Measurements from ENCODE around the gene ATP6V1C2. TPM values are rescaled to one million over a fixed set of nuclear protein-coding genes. Genes with fewer than 3 reads are reported as not detected.

Gene ATP6V1C2
- total RNA-seq, 1 experiment from 2014 or later = not detected

GRCh38 chr2:10733566-10733925, 12.1 kb downstream of the ATP6V1C2 start:
- H3K4me3 ChIP-seq = no peak overlapping the region
- peaks cover 8% of the 10 kb centered on the region for H3K4me1 ChIP-seq (replicated peaks; ENCODE audit: insufficient read depth)
- TF ChIP-seq CTCF (conservative IDR thresholded peaks at IDR 0.05) (no peak), EZH2 (IDR thresholded peaks at IDR 0.05; ENCODE audit: low read depth) (no peak)
- H3K79me2 ChIP-seq (ENCODE audit: low read depth) = no peaks in the 10 kb centered on the region
- ChIA-PET POLR2A (ENCODE audit: unreplicated experiment) (interaction anchor here (0.6 kb wide), 1 partner anchor 22 kb away, joined by 5 read pairs; no protein-coding TSS in a partner anchor), CTCF (no interaction called here)
- H3K4me2 ChIP-seq = no peak overlapping the region
- BruUV-seq (replicated peaks) = no TSS peak
- no peaks in the 10 kb centered on the region for H3K36me3 ChIP-seq (ENCODE audit: low read depth)
- no peak for DNase-seq
- H3K9me2 ChIP-seq (ENCODE audit: insufficient read depth) = no peaks in the 10 kb centered on the region
- no peaks in the 10 kb centered on the region for H4K20me1 ChIP-seq (ENCODE audit: insufficient read depth)
- no peaks in the 10 kb centered on the region for H3K27me3 ChIP-seq (ENCODE audit: insufficient read depth, low read depth)
- no peak overlapping the region for H2AFZ ChIP-seq
- intact Hi-C loops (cut with micrococcal nuclease; ENCODE audit: unreplicated experiment) = no loop called here
- peaks cover 5% of the 10 kb centered on the region; the same call in 1 of the 2 replicates for H3F3A ChIP-seq (ENCODE audit: insufficient read depth, low read depth)
- no peaks in the 10 kb centered on the region for H3K9me3 ChIP-seq (ENCODE audit: insufficient read depth, low read depth)
- no peak overlapping the region for H3K27ac ChIP-seq

GRCh38 chr2:10733980-10734379, 12.6 kb downstream of the ATP6V1C2 start:
- H3K79me2 ChIP-seq (ENCODE audit: low read depth) = no peaks in the 10 kb centered on the region
- no peak for DNase-seq
- H3K4me1 ChIP-seq (replicated peaks; ENCODE audit: insufficient read depth) = peaks cover 9% of the 10 kb centered on the region
- H3K27me3 ChIP-seq (ENCODE audit: insufficient read depth, low read depth) = no peaks in the 10 kb centered on the region
- peaks cover 5% of the 10 kb centered on the region; the same call in 1 of the 2 replicates for H3F3A ChIP-seq (ENCODE audit: insufficient read depth, low read depth)
- no peaks in the 10 kb centered on the region for H4K20me1 ChIP-seq (ENCODE audit: insufficient read depth)
- ChIA-PET POLR2A (ENCODE audit: unreplicated experiment) (interaction anchor here (0.6 kb wide), 1 partner anchor 22 kb away, joined by 5 read pairs; no protein-coding TSS in a partner anchor), CTCF (interaction anchor here (0.6 kb wide), 1 partner anchor 318 kb away, joined by 12 read pairs; no protein-coding TSS in a partner anchor)
- no peaks in the 10 kb centered on the region for H3K36me3 ChIP-seq (ENCODE audit: low read depth)
- TF ChIP-seq EZH2 (IDR thresholded peaks at IDR 0.05; ENCODE audit: low read depth) = no peak
- H2AFZ ChIP-seq = no peak overlapping the region
- H3K4me3 ChIP-seq = no peak overlapping the region
- H3K9me2 ChIP-seq (ENCODE audit: insufficient read depth) = no peaks in the 10 kb centered on the region
- no peak overlapping the region for H3K27ac ChIP-seq
- intact Hi-C loops (cut with micrococcal nuclease; ENCODE audit: unreplicated experiment) = no loop called here
- H3K9me3 ChIP-seq (ENCODE audit: insufficient read depth, low read depth) = no peaks in the 10 kb centered on the region
- no TSS peak for BruUV-seq (replicated peaks)
- H3K4me2 ChIP-seq = no peak overlapping the region

GRCh38 chr2:10738192-10738591, 16.8 kb downstream of the ATP6V1C2 start:
- no peaks in the 10 kb centered on the region for H3K79me2 ChIP-seq (ENCODE audit: low read depth)
- no peak overlapping the region for H3K4me3 ChIP-seq
- H3K9me2 ChIP-seq (ENCODE audit: insufficient read depth) = no peaks in the 10 kb centered on the region
- no peaks in the 10 kb centered on the region for H3K27me3 ChIP-seq (ENCODE audit: insufficient read depth, low read depth)
- peak overlapping the region; percentile 33; the same call in 1 of the 2 replicates for H3K4me2 ChIP-seq
- no peak overlapping the region for H3K27ac ChIP-seq
- peaks cover 24% of the 10 kb centered on the region for H3K4me1 ChIP-seq (replicated peaks; ENCODE audit: insufficient read depth)
- ChIA-PET CTCF (no interaction called here), POLR2A (ENCODE audit: unreplicated experiment) (no interaction called here)
- no peaks in the 10 kb centered on the region for H3K36me3 ChIP-seq (ENCODE audit: low read depth)
- intact Hi-C loops (cut with micrococcal nuclease; ENCODE audit: unreplicated experiment) = no loop called here
- BruUV-seq (replicated peaks) = no TSS peak
- peak in 1 of 2 experiments; percentile 71 for DNase-seq
- H4K20me1 ChIP-seq (ENCODE audit: insufficient read depth) = no peaks in the 10 kb centered on the region
- no peaks in the 10 kb centered on the region for H3K9me3 ChIP-seq (ENCODE audit: insufficient read depth, low read depth)
- H3F3A ChIP-seq (ENCODE audit: insufficient read depth, low read depth) = 0 out of 2 replicates have a peak, but pooled peaks cover 8% of the 10 kb centered on the region
- TF ChIP-seq CTCF (conservative IDR thresholded peaks at IDR 0.05) (no peak), EZH2 (IDR thresholded peaks at IDR 0.05; ENCODE audit: low read depth) (no peak)
- peak overlapping the region; percentile 58; the same call in 1 of the 2 replicates for H2AFZ ChIP-seq

- BruUV-seq (replicated peaks) = no TSS peak
- Histone ChIP-seq H3K27ac (no peak overlapping the region), H3K9me3 (ENCODE audit: insufficient read depth, low read depth) (no peaks in the 10 kb centered on the region), H3K79me2 (ENCODE audit: low read depth) (no peaks in the 10 kb centered on the region), H3K4me2 (no peak overlapping the region), H3K9me2 (ENCODE audit: insufficient read depth) (no peaks in the 10 kb centered on the region), H3K36me3 (ENCODE audit: low read depth) (no peaks in the 10 kb centered on the region), H3F3A (ENCODE audit: insufficient read depth, low read depth) (0 out of 2 replicates have a peak, but pooled peaks cover 8% of the 10 kb centered on the region), H2AFZ (no peak overlapping the region), H3K27me3 (ENCODE audit: insufficient read depth, low read depth) (no peaks in the 10 kb centered on the region), H3K4me1 (replicated peaks; ENCODE audit: insufficient read depth) (peaks cover 24% of the 10 kb centered on the region), H4K20me1 (ENCODE audit: insufficient read depth) (no peaks in the 10 kb centered on the region), H3K4me3 (no peak overlapping the region)
- POLR2A ChIA-PET (ENCODE audit: unreplicated experiment) = interaction anchor here (0.6 kb wide), 1 partner anchor 43 kb away, joined by 7 read pairs; no protein-coding TSS in a partner anchor
- intact Hi-C loops (cut with micrococcal nuclease; ENCODE audit: unreplicated experiment) = no loop called here
- TF ChIP-seq CTCF (conservative IDR thresholded peaks at IDR 0.05) (no peak), EZH2 (IDR thresholded peaks at IDR 0.05; ENCODE audit: low read depth) (no peak)
- CTCF ChIA-PET = no interaction called here
- no peak for DNase-seq
These were observed 18.8 kb downstream of the ATP6V1C2 start for GRCh38 chr2:10740226-10740625.

Measured in PC-9 (cell line).